GM12892 (cell line): ENCODE data around the gene SDHB.

Experiments
- POLR2A ChIP-seq: IDR thresholded peaks from 2 replicates; pipeline ENCODE4 v1.6.1; 2011; ENCODE audit warnings: low read depth, low read length, control low read depth
- TAF1 ChIP-seq: IDR thresholded peaks from 2 replicates; pipeline ENCODE4 v1.6.1; 2011; ENCODE audit warnings: low read depth, mild to moderate bottlenecking, control low read depth, low read length, borderline replicate concordance

DNA sequence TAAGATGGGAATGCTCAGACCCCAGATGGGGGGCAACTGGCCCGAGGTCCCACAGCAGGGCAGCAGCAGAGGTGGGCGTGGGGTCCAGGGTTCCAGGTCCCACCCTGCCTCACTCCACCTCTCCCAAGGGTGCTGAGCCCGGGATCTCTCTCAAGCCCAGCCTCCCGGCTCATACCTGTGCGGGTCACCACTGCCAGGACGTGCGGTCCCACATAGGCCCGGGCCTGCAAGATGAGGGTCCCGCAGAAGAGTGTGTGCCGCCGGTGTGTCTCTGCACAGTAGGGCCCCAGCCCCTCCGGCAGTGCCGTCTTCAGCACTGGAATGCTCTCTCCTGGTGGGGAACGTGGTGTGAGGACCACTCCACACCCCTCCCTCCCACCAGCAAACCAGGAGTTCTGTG is 57.0 kb downstream of the SDHB start:
- TF ChIP-seq POLR2A (no peak), TAF1 (no peak)
